Stimulated activated CD4-positive, alpha-beta T cell treated with anti-CD3 and anti-CD28 coated beads, TNF-alpha, amount 100 ng/mL, for 1 hour (primary cell): ENCODE results near the gene LHFPL2.
A peak's percentile ranks its signal among the peaks of the same experiment; 100 is the strongest.

ENCODE experiments used
- DNase-seq, 3 donors: peaks; one replicate each; pipeline ENCODE4 v3.0.0-alpha.2; 2020; ENCODE audit warnings: low read depth in 3 of 3, low spot score in 1 of 3

LHFPL2 gene

GRCh38 chr5:78526049-78526525 is 122.5 kb downstream of the LHFPL2 start:
- DNase-seq, result no peak

DNA sequence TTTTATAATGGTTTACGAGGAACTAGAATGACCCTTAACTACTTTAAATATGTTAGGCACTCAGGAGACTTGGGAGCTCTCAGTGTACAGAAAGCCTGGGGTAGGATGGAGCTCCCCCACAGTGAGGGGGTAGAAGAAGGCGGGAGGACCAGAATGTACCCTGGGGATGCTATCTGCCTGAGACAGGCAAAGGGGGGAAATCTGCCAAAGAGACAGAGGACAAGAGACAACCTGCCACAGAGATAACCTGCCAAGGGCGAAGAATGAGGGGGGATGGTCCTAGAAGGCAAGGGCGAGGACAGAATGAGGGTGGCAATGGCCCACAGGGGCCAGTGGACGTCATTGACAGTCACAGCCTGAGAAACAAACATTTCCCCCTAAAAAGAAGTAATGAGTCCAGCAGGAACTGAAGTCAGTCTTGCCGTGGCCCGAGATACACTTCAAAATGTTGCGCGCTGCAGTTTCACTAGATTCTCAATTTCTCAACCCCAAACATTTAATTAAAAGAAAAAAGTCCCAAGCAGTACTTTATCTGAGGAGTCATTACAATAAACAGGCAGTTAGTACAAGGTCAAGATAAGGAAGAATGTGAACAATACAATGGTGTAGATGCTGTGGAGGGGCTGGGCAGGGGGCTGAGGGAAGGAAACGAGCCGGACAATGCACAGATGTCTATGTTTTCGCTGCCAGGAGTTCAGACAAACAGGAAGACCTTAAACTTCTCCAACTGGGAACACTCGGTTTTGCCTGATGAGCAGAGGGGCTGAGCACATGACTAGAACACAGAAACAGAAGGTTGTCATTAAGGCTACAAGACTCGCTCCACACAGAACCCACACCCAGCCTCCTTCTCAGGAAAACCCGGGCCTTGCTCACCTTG is 125.0 kb downstream of the LHFPL2 start:
- no peak for DNase-seq

DNA sequence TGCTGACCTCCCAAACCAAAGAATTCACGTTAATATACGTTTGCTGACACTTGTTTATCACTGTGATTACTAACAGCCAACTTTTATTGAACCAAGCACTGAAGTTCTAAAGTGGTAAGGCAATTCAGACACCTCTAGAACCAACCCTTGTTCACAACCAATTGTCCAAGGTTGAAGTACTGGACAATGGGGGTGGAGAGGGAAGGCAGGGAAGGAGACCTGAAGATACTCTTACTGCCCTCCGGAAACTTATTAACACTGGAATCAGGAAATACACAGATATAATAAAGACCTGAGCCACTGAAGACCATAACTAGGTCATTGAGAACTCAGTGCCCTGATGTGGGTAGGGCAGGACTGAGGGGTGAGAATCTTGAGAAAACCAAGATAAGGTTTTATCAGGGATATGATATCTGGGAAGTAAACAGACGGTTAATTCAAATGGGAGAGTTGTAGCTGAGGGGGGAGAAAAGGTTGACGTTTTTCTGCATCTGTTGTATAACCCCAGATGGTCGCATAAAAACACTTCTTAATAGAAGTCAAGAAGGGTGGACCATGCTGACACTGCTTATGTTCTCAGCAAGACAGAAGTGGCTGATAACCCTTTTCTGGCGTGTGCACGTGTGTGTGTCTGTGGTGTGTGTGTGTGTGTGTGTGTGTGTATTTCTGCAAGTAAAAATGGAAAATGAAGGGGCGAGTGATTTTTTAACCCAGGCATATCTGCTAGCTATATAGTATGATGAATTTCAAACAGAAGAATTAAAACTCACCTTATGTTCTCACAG is 125.9 kb downstream of the LHFPL2 start:
- no peak for DNase-seq

DNA sequence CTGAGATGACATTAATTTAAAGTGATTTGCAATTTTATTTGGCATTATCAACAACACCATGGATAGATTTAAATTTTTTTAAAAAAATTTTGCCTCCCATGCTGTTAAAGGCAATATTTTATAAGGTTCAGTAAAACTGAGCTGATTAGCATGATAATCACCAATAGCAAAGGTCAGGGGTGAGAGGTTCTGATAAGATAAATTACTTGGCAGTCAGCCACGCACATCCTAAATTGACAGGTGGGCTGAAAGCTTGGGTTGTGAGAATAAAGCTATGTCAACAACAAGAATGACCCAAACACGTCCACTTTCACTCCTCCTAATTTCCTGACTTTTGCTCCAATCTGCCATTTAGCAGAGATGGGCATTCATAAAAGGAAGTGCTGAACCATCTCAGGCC is 127.1 kb downstream of the LHFPL2 start:
- no peak for DNase-seq

DNA sequence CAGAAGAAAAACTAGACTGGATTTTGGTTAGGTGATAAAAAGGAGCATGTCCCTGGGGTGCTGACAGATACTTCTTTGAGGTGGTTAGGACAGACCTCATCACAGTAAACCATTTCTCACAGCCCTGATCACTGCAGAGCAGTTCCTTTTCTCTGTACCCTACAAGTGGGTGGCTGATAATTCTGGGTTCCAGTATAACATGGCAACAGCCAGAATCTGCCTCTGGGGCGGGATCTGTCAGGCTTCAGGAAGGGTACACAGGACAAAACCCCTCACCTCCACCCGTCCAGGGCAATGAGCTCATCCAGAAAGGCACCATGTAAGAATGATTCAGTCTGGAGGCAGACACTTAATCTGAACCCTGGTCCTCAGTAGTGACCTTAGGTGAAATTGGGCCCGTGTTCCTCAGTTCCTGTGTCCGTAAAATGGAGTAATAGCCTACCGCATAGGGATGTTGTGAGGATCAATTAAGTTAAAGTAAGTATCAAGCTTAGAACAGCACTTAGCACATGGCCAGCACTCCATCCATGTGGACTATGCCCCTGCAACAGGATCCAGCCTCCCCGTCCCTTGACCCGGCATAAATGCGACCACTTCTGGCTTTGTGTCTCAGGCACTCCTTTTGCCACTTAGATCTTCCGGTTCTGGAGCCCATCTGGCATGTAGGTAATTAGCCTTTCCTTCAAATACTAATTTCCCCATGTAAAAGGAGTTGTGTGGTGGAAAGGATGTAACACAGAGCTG is 129.2 kb downstream of the LHFPL2 start:
- DNase-seq, result no peak

DNA sequence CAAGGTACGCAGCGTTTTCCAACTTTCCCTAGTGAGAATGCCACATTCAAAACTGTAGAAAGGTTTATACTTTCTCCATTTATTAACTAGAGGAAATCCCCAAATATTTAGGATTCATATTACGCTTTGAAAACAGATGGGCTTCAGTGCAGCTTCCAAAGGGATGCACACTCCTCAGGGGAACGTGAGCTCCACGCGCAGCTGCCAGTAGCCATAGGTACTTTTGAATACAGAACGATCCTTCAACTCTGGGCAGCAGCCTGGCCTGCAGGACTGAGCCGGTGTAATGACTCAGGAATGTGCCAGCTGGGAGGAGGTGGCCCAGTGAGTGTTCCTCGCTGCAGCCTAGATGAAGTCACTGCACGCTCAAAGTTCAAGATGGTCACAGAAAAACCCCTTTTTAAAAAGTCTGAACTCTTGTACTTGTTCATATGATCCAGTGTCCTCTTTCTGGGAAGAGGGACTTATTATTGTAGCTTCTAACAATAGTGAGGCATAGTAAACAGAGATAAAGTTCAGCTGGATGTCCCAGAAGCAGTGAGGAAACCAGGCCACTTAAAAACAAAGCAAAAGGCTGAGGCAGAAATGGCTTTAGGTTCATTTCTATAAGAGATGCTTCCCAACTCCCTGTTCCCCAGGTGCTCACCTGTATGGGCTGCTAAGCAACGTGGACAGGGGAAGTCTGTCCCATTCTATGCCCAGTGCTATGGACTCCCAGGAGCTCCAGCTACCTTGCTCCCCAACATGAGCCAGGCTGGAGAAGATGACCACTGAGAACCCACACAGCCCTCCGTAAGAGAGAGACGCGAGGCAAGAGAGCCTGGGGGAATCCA is 130.0 kb downstream of the LHFPL2 start:
- no peak for DNase-seq

DNA sequence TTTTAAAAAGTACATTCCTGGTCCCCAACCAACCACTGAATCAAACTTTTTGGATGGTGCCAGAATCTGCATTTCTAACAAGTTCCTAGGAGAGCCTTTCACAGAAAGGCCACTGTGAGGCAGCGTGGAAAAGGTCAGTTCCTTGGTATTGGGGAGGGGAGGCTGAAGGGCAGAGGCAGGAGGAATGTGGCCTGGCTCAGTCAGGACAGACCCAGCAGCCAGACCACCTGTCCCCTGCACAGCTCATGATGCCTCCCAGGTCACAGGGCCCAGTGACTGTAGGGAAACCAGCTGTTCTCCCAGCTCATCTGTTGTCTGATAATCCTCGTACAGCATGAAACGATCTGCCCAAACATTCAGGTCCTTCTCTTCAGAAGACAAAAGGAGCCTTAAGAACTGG is 132.9 kb downstream of the LHFPL2 start:
- DNase-seq, result no peak

- no peak for DNase-seq
Measured at GRCh38 chr5:78514427-78515330, 133.9 kb downstream of the LHFPL2 start.

DNA sequence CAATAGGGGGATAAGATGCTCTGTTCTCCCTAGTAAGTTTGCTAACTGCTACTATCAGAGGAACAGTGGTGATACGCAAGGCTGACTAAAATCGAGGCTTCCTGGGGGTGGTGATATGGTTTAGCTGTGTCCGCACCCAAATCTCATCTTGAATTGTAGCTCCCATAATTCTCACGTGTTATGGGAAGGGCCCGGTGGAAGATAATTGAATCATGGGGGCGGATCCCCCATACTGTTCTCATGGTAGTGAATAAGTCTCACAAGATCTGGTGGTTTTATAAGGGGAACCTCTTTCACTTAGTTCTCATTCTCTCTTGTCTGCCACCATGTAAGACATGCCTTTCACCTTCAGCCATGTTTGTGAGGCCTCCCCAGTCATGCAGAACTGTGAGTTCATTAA is 135.1 kb downstream of the LHFPL2 start:
- DNase-seq, result no peak

DNA sequence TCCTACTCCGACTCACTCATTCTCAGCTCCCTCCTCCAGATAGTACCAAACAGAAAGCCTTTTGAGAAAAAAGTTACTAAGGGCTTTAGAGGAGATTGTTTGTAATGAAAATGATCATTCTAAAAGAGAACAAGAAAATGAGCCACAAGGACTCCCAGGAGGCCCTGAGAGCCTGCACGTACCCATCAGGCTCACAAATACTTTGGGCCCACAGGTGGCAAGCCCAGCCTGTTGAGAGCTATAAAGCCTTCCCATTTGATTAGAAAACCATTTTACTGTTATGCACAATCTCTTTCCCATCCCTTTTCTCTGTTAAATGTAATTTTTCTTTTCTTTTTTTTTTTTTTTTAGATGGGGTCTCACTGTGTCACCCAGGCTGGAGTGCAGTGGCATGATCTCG is 136.1 kb downstream of the LHFPL2 start:
- DNase-seq, result no peak

DNA sequence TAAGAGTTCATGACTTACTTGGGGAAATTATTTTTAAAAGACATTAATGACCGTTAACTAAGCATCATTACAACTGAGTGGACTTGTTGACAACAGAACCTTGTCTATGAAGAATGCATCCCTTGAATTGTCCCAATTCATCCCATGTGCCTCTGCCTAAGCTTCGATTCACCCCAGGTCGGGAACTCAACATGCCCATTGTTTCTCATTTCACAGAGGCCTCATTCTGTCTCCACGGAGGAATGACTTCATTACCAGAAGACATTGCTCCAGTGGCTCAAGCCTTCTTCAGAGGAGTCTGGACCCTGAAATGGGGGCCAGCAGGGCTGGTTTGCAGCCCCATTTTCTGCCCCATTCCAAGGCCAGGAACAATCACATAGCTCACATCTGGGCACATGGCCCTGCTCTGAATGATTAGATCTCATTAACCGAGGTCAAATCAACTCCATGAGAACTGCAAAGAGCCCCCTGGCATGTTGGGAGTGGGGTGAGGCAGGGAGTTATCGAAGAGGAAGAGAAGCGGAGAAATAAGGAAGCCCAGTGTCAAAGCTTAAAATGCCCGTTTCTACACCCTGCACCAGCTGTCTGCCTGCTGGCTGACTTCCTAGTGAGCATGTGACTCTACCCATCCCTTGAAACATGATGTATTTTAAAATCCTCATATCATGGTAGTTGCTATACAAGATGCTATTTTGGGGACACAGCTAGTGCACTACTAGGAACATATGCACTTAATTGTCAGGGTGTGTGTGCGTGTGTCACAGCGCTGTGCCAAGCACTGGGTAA is 137.3 kb downstream of the LHFPL2 start:
- no peak for DNase-seq

GRCh38 chr5:78509884-78510769 is 138.4 kb downstream of the LHFPL2 start:
- DNase-seq, result peak in 1 of 3 donors; percentile 7

GRCh38 chr5:78509145-78509865 is 139.3 kb downstream of the LHFPL2 start:
- no peak for DNase-seq

GRCh38 chr5:78508186-78508765 is 140.3 kb downstream of the LHFPL2 start:
- no peak for DNase-seq

- no peak for DNase-seq
Measured at GRCh38 chr5:78507531-78507930, 141.0 kb downstream of the LHFPL2 start.

DNA sequence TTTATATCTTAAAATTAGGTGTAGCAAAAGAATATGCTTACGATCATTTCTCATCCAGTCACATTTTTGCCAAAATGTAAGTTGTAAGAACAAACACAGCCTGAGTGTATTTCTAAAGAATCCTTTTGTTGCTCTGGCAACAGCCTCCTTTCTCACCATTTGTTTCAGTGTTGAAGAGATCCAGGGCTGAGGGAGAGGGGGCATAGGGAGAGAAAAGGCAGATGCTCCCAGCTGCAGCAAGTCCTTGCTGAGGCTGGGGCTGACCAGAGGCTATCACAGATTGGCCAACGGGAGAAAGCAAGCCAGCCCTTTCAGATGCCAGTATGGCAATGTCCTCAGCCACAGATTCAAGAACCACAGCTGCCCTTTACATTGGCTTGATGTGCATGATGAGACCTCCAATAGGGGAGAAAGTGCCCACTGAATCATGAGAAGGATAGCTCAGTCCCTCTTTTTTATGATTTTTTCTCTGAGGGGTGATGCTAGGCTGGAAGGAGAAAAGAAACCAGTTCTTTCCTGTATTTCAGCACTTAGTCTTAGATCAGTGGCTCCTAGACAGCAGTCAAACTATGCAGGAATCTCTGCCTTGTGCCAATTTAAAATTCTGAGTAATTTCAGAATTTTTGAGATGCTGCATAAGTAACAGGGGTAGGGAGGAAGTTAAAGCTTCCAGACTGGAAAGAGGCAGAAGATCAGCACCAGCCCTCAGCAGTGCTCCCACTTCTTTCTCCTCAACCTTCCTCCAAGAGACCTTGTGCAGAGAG is 142.1 kb downstream of the LHFPL2 start:
- no peak for DNase-seq
